ENCODE measurements around the gene ERC2.
"Not testable (repeated sequence)": the region's sequence is repeated elsewhere in the genome, so short reads cannot be mapped to it uniquely, and the experiment has no call there.

GRCh38 chr3:55831876-55832275 lies 636.4 kb downstream of the ERC2 start:
- TF ChIP-seq EP300, CTCF, POLR2A (IDR thresholded peaks at IDR 0.05): not testable (repeated sequence)

All from ovary (tissue), 3 donors.